ENCODE data around the gene TMEM116.
"Not testable (repeated sequence)": the region's sequence is repeated elsewhere in the genome, so short reads cannot be mapped to it uniquely, and the experiment has no call there.

TMEM116 gene
- total RNA-seq = 33.0 to 58.4 (median 45.7) reads per million in 4 donors

DNA sequence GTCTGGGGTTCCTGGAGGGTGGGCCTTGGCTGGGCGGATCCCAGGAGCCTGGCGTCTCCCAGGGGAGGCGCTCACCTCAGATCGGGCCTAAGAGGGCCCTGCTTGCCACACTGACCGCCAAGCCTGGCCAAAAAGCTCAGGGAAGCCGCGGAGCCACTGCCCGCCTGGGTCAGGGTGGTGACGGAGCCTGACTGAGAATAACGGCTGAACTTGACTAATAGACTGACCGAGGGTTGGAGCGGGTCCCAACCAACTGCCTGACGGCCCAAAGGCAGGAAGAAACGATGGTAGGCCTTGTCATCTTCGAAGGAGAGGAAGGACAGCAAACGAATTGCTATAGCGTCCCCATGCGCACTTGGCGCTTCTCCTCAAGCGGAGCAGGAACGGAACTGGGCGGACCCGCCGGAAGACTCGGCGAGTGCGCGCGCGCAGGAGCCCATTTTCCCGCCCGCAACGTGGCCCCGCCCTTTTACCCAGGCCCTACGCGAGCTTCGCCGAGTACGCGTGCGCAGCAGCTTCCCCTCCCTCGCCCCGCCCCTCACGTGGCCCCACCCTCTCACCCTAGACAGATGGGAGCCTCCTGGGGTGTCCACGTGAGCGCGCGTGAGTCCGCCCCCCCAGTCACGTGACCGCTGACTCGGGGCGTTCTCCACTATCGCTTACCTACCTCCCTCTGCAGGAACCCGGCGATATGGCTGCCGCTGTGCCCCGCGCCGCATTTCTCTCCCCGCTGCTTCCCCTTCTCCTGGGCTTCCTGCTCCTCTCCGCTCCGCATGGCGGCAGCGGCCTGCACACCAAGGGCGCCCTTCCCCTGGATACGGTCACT lies at the start of gene TMEM116, which contains the start of gene ERP29:
Gene TMEM116 (minus strand): TSS at position 391 of the 826 bp plus-strand sequence. CDS start 7,895 bp downstream, outside the sequence.
Gene ERP29 (plus strand): TSS at position 652 of the 826 bp plus-strand sequence. CDS start 40 bp downstream, at position 692.
- DNase-seq = peak; percentile 99 to 100 (median 100)

DNA sequence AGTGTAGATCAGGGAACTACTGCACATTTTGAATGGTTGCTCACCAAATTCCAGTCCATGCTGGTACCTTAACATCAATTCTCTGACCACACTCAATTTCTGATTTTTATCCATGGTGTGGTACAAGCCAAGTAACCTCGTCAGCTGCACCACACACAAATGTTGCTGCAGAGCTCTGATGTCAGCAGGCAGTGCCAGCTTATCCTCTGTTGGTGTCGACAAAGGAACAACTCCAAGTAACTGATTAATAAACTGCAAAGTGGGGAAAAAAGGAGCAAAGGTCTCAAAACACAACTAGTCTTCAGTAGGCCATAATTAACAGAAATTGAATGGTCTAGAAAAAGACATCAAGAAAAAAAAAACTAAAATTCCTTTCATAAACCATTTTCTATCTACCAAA lies 48.2 kb upstream of the TMEM116 start:
- DNase-seq = no peak

DNA sequence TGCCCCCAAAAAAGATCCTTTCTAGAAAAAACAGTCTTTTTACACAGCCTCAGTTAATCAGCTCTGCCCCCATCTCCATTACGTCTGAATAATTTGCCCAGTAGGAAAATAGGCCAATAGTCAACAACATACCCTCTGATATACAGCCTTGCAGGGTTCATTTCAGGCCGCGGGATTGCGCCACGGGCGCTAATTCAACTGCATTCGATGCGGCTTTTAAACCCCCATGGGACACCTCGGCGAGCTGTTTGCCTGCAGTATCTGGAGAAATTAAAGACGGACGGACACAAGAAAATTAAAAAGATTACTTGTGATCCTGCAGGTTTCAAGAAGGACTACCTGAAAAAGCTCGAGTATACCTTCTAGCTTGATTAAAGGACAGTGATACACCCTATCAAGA lies 36.4 kb upstream of the TMEM116 start:
- DNase-seq = no peak

DNA sequence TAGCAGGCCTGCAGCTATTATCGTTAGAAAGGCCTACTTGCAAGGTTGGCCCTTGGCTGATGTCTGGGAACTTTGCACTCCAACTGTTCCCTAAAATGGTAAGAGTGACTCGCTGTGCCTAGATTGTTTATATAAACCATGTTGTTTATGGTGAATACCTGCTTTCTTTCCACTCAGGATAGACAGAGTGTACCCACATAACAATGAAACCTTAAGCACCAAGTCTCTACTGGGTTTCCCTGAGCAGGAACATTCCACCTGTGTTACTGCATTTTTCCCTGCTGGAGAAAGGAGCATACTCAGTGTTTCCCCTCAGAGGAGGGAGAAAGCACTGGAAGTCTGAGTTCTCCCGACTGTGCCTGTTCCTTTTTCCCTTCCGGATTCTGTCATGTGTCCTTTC lies 33.0 kb upstream of the TMEM116 start:
- DNase-seq = no peak

DNA sequence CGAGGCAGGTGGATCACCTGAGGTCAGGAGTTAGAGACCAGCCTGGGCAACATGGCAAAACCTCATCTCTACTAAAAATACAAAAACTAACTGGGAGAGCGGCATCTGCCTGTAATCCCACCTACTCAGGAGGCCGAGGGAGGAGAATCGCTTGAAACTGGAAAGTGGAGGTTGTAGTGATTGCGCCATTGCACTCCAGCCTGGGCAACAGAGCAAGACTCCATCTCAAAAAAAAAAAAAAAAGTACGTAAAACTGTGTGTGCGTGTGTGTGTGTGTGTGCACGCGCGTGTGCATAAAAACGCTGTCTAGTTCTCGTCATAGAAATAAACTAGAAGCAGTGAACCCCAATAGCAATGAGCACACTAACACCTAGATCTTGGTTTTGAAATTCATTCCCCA lies 23.6 kb upstream of the TMEM116 start:
- DNase-seq = not testable (repeated sequence)

DNA sequence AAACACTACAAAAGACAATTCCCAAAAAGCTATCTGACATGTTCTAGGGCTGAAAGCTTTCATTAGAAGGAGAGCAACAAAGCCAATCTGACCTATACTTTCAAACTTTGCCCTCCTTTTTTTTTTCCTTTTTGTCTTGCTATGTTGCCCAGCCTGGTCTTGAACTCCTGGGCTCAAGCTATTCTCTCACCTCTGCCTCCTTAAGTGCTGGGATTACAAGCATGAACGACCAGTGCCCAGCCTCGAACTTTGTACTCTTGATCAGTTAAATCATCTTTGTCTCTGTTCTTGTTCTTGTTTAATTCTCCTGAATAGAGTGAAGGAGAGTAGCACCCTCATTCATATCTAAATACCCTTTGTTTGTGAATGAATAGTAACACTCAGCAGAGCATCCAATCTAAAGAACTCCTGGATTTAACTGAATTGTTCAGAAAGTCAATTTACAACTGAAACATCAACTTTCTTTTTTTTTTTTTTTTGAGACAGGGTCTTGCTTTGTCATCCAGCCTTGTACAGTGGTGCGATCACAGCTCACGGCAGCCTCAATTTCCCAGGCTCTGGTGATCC lies 22.3 kb upstream of the TMEM116 start:
- DNase-seq = no peak

DNA sequence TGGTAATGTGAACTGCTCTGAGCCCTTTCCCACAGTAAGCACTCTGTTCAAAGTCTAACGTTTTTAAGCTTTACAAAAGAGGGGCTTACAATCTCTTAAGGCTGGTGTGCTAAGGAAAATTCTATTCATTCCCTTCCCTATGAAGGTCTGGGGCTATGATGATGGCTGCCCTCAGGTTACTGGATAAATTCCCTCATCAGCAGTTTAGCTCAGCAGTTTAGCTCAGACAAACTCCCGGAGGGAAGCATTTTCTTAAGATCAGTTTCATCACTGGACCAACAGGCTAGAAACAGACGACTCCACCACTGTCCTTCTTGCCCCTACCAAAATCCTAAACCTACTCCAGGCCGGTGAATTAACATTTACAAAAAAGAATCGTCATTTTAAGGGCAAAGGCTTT lies 19.3 kb upstream of the TMEM116 start:
- no peak for DNase-seq

DNA sequence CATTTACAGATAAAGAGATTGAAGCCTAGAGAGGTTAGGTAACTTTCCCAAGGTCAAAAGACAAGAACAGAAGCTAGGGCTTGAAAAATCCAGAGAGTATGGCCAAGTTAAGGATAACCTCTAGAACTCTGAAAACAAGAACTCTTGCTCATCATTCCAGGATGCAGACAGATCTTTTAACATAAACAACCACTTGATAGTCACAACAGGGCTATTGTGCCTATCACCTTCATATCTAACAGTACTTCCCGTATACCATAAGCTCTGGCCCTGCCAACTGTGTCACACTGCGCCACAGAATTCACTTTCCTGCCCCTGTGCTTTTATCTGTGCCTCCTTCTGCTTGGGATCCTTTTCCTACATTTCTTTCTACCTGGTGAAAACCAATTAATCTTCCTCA lies 18.5 kb upstream of the TMEM116 start:
- DNase-seq = no peak

DNA sequence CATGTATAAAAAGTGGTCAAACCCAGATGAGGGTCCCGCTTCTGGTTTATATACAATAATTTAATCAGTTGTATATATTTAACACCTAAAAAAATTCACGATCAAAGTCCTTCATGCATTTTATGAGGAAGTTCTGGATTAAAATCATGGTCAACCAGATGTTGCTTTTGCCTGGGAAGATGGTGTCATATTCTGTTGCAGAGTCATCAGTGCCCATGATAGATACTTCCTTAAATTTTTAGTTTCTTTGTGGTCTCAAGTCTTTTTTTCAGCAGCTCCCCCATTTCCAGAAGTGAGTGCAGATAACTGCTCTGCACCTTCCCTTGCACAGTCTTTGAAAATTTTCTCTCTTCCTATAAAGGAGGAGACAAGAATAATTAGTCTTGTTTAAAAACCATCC lies 16.3 kb upstream of the TMEM116 start:
- no peak for DNase-seq

DNA sequence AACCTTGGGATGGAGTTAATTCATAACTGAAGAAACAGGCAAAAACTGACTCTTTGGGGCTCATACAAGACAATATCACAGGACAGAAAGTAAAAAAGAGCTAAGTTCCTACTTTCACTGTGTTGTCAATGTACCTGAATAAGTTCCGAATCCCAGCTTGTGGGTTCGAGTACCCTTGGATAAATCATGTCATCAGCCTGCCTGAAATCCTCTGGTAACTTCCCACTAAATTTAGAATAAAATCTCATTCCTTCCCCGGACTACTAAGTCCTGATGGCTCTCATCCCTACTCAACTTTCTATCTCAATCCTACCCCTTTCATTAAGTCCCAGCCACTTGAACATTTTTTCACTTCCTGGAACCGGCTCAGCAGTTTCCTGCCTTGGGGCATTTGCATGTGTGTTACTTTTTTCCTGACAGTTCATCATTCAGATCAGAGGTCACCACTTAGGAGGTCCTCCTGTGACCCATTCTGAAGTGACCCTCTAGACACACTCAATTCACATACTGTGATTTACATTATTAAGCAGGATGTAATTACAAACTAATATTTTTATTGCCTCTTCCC lies 12.9 kb upstream of the TMEM116 start:
- DNase-seq = no peak

DNA sequence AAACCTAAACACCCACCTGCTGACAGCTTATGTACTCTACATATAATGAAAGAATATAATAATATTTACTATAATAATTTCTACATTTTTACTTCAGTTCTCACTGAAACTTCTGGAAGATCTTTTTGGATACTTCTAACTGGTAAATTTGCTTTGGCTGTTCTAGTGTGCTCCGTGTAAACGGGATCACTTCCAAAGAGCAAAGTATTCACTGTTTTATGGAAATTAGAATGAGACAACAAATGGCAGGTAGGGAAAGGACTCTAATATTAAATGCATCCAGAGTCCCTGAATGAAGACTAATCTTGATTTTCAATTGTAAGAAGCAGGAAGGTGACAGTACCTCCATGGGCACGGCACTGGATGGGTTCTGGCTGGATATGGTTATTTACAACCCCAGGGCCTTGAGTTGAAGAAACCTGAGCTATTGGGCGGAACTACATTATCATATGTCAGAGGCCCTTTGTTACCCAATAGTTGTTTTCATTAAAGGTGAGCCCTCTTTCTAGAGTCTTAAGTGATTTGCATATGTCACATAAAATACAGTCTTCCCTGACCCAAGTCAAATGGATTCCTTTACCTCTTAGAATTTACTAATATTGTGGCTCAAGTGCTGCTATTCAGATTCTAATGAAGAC lies 10.9 kb upstream of the TMEM116 start:
- DNase-seq = no peak

DNA sequence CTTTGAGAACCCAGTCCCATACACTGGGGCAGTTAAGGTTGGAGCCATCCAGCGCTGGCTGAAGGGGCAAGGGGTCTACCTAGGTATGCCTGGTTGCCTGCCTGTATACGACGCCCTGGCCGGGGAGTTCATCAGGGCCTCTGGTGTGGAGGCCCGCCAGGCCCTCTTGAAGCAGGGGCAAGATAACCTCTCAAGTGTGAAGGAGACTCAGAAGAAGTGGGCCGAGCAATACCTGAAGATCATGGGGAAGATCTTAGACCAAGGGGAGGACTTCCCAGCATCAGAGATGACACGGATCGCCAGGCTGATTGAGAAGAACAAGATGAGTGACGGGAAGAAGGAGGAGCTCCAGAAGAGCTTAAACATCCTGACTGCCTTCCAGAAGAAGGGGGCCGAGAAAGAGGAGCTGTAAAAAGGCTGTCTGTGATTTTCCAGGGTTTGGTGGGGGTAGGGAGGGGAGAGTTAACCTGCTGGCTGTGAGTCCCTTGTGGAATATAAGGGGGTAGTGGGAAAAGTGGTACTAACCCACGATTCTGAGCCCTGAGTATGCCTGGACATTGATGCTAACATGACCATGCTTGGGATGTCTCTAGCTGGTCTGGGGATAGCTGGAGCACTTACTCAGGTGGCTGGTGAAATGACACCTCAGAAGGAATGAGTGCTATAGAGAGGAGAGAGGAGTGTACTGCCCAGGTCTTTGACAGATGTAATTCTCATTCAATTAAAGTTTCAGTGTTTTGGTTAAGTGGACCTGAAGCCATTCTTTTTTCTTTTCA lies 9.5 kb upstream of the TMEM116 start:
- DNase-seq = no peak

DNA sequence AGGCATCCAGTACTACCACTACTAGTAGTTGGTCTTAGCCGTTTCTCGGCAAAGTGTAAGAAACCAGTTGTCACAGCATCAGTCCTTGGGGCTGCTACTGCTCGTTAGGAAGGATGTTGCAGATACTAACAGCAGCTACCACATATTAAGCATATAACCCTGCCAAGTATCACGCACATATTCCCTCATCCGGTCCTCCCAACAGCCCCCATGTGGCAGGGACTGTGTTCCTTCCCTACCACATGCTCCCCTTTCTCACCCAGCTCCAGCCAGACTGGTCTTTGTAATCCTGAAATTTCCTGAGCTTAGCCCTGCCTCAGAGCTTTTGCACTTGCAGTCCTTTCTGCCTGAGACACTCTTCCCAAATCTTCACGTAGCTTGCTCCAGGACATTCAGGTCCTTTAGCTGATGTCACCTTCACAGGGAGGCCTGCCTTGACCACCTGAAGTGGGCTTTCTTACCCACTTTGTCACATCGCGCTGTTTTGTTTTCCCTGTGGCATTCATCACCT lies 8.0 kb upstream of the TMEM116 start:
- DNase-seq = no peak

DNA sequence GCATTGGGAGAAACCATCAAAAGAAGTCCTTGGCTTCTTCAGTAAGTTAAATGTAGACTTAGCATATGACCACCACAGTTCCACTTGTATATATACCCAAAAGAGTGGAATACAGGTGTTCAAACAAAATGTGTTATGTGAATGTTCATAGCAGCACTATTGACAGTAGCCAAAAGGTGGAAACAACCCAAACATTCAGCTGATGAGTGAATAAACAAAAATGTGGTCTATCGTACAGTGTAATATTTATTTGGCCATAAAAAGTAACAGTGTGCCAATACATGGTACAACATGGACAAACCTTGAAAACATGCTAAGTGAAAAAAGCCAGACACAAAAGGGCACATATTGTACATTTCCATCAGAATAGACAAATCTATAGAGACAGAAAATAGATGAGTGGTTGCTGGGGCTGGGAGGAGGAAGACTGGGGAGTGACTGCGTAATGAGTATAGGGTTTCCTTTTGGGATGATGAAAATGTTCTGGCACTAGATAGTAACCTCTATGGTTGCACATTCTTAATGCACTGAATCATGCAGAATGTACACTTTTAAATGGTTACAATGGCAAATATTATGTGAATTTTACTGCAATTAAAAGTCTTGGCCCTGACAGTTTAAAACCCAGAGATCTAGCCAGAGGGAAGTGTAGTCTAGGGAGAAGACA lies 5.7 kb upstream of the TMEM116 start:
- DNase-seq = no peak

DNA sequence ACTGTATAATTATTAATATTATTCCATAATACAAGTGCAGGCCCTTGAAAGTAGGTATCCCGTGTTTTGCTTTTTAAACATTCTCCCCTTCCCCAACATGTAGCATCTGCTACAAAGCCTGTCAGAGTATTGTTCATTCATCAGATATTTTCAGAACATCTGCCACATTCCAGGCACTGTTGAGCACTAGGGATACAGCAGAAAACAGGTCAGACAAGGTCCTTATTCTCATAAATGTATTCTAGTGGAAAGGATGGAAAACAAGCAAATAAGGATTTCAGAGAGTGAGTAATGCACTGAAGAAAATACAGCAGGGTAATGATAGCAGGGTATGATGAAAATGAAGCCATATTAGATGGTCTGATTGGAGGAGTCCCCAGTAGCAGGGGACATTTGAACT lies 4.1 kb upstream of the TMEM116 start:
- no peak for DNase-seq

DNA sequence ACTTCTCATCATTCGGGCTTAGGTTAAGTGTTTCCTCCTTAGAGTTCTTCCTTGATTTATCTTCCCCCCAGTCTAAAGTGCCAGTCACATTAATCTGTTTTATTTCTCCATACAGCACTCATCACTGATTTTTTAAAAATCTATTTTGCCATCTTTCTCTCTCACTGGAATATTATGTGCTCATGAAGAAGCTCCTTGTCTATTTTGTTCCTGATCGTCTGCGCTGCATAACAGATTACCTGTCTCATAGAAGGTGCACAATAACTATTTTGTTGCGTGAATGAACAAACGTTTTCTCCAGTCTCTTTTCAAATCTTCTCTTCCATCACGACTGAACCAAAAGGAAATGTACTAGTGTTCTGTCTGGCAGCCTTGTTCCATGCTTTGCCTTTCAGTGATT lies 3.0 kb upstream of the TMEM116 start:
- no peak for DNase-seq

DNA sequence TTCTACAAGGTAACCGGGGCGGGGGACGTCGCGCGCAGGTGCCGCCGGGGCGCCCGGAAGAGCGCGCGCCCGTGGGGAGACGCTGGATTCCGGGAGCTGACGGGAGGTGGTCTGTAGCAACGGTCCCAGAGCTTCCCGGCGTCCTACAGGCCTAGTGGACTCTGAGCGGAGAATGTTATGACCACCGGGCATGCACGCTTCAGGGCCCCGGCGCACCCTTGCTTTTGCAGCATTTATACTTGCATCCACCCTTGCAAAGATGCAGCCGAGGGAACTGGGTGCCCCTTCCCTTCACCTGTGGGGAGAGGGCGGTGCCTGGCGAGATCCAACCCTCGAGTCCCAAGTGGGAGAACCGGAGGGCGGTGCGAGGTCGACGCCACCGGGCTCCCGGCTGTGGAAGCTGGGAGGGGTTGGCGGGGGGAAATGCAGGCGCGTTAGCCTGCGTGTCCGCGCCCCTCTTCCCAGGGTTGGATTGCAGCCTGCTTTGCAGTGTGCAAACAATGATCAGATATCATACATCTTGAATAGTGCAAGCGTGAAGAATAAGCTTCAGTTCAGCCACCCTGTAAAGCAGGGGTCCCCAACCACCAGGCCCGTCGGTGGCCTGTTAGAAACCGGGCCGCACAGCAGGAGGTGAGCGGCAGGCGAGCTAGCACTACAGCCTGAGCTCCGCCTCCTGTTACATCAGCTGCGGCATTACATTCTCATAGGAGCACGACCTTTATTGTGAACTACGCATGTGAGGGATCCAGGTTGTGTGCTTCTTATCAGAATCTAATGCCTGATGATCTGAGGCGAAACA lies 837 bp upstream of the TMEM116 start:
- peak; percentile 38 to 86 (median 59) for DNase-seq

DNA sequence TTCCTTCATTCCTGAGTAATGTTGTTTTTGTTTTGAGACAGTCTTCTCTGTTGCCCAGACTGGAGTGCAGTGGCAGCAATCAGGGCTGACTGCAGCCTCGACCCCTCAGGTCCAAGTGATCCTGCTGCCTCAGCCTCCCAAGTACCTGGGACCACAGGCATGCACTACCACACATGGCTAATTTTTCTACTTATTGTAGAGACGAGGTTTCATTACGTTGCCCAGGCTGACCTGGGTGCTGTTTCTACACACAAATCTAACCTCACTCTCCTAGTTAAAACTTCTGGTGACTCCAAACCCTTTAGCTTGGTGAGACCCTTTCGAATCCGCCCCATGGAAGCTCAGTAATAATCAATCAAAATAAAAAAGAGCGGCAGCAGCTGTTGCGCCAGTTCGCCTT lies 1.3 kb downstream of the TMEM116 start:
- no peak for DNase-seq

DNA sequence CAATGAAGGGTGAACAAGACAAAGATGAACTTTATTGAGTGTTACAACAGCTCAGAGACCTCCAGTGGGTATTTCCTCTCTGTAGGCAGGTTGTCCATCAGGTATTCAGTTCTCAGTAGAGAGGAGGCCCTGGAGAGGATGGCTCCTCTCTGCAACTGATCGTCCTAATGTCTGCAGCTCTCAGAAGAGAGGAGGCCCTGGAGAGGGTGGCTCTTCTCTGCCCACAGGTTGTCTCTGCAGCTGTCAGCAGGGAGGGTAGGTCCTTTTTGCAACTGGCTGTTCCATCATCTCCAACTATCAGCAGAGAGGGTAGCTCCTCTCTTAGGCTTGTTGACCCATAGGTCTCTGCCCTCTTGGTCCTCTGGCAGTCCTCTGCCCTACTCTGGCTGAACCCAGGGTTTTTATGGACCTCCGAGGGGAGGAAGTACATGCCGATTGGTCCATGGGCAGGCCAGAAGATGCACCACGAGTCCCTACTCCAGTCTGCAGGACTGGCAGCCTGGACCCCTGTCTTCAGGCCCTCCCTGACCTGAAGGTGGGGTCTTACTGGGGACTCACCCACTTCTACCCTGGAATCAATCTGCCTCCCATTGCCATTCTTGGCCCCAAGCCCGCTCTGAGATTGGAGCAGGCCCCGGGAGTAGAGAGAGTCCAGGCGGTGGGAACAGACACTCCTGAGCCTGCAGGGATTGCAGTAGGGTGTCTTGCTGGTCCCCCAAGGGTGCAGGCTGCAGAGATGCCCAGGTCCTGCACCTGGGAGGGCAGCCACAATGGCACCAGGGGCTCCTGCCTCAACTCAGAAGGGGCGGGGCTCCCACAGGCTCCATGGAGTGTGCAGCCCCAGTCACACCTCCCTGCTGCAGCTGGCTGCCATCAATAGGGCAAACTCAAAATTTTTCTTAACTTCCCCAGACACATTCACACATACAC lies 2.3 kb downstream of the TMEM116 start:
- DNase-seq = no peak

DNA sequence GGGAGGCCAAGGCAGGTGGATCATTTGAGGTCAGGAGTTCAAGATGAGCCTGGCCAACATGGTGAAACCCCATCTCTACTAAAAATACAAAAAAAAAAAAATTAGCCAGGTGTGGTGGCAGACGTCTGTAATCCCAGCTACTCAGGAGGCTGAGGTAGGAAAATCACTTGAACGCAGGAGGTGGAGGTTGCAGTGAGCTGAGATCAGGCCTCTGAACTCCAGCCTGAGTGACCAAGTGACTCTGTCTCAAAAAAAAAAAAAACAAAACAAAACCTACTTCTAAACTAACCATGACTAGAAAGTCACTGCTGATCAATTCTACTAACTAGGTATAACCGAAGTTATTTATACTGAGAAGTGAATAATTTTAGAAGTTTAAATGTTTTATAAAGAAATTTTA lies 3.4 kb downstream of the TMEM116 start:
- DNase-seq = not testable (repeated sequence)

Measured in T-helper 1 cell (primary cell).